NCI-H1436 (cell line): ENCODE data around the gene CDK5R1.
"Not testable (repeated sequence)": the region's sequence is repeated elsewhere in the genome, so short reads cannot be mapped to it uniquely, and the experiment has no call there.

Experiments
- DNase-seq: peaks from one replicate; lab custom pipeline; 2025; lab: John Stamatoyannopoulos, UW

Gene CDK5R1

DNA sequence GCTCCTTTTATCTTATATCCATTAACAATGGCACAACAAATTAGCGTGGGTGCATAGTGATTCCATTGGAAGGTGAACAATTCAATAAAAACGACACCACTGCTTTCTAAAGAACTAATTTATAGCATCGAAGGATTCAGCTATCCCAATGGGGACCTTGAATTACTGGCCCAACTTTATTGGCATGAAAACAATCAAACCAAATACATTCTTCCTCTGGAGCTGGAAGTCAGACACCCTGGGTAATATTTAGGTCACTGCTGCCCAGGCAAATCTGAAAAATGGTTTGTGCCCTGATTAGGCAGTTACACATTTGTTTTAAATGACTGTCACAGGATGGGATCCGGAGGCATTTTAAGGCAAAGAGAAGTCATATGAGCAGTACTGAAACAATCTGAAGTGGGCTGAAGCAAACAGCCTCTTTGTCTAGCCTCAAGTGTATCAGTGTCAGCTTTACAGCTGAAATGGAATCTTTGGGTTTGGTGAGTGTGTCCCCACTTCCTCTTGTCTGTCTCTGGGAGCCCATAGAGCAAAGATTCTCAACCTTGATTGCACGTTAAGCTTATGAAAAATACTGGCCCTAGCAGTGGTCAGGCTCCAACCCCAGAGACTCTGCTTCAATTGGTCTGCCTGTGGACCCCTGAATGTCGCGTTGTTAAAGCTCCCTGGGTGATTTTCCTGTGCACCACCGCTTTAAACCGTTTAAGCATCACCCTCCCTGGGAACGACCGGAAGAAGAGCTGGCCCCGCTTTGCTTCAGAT lies 30.3 kb downstream of the CDK5R1 start:
- DNase-seq: peak; percentile 44

DNA sequence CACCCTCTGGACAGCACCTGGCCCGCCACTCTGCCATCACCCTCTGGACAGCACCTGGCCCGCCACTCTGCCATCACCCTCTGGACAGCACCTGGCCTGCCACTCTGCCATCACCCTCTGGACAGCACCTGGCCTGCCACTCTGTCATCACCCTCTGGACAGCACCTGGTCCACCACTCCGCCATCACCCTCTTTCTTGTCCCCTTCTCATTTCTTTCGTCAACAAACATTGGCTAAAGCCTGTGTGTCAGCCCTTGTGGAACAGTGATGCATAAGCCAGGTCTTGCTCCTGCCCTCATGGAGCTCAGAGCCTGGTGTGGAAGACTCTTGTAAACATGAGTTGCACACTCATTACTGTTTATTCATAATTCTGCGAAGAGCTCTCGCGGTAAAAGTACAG lies 31.2 kb downstream of the CDK5R1 start:
- DNase-seq: no peak

DNA sequence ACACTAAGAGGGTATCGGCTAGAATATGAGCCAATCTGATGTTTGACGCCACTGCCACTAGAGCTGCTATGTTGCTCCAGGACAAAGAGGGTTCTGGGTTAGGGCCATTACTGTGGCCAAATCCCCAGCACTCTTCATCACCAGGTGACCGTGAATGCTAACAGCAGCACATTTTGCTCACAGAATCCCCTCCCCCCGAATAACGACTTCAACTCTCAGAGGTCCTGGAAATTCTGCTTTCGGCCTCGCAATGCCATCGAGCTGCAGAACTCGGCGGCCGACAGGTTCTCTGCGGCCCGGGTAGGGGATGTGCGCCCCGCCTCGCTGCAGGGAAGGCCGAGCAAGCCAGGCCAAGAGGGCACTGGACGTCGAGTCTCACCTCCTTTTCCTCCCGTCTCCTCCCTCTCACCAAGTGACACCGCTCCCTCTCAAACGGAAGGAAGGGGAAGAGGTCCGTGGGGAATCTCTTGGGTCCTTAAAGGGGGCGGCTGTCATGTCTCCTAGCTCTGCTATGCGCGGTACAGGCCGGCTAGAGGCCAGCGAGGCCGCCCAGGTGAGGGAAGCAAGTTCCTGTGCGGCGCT lies 31.9 kb downstream of the CDK5R1 start:
- no peak for DNase-seq

DNA sequence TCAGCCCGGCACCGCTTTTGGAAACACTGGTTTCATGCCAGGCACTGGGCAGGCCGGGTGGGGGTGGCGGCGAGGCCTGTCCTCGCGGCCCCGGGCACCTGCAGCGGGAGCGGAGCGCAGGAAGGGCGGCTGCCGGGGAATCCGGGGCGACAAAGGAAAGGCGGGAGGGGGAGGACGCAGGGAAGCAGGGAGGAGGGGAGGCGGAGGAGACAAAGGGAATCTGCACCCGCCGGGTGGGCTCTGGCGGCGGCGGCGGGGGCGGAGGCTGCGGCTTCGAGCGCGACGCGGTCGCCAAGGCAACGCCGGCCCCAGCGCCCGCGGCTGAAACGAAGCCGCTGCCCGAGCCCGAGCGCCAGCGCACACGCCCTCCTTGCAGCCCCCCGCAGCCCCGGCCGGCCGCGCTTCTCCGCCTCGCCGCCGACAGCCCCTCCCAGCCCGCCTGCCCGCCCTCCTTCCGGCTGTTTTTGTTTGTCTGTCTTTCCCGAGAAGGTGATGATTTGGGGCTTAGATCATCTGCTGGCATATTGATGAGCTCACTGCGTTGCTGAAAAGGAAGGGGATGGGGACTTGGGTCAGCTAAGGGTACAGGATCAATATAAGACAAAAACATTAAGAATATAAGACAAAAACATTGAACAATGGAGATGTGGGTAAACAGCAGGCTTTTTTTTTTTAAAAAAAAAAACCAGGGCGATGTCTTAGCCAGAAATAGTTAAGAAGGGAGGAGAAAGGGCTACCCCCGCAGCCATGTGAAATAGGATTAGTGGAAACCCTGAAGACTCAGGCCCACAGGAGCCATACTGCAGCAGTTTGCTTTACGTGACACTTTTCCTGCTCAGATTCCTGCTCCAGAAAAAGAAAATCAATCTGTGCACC lies 32.7 kb downstream of the CDK5R1 start:
- peak; percentile 91 for DNase-seq

DNA sequence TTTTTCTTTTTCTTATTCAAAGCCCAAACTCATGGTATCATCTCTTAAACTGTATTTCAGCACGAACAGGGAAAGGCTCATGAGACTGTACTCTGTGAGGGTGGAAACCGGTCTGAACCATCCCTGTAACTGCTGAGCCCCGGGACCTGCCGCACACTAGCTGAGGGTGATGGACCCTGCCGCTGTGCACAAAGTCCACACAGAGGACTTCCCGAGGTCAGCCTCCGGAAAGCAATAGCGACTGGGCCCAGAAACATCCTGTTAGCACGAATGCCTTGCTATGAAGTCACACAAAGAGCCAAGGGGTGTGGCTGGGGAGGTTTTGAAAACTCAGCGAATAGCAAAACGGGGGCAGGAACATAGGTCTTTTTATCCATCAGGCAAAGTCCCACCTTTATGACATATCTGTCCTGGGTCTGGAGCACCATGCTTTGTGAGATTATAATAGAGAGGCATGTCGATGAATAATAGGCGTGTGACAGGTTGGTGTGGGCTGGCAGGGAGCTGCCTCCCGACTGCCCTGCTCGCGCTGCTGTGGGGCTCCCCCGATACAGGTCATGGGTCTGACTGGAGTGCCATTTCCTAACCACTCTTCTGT lies 33.4 kb downstream of the CDK5R1 start:
- peak; percentile 75 for DNase-seq

DNA sequence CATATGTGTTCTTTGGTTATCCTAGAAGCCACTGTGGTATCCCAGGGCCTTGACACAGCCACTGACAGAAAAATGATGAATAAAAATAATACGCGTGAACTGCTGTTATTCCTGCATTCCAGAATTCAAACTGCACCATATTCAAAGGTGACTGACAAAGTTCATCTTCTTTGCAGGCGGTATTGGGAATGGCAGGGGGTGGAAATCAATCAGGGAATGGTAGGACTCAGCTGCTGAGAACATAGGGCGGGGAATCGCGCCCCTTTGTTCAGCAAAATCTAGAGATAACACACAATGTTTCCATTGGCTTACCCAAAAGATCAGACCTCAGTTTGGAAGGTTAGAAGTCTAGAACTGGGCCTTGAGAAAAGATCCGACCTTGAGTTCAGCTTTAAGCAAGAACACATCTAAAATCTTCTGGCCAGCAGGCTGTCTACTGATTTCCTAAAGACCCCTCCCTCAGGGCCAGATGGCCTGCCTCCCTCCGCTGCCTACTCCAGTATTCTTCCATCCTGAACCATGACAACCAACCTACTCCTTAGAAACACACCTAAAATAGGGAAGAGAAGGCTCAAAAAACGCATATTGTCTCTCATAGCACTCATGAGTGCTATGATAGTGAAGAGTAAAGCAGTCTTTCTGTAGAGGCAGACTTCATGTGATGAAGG lies 34.1 kb downstream of the CDK5R1 start:
- DNase-seq: no peak

DNA sequence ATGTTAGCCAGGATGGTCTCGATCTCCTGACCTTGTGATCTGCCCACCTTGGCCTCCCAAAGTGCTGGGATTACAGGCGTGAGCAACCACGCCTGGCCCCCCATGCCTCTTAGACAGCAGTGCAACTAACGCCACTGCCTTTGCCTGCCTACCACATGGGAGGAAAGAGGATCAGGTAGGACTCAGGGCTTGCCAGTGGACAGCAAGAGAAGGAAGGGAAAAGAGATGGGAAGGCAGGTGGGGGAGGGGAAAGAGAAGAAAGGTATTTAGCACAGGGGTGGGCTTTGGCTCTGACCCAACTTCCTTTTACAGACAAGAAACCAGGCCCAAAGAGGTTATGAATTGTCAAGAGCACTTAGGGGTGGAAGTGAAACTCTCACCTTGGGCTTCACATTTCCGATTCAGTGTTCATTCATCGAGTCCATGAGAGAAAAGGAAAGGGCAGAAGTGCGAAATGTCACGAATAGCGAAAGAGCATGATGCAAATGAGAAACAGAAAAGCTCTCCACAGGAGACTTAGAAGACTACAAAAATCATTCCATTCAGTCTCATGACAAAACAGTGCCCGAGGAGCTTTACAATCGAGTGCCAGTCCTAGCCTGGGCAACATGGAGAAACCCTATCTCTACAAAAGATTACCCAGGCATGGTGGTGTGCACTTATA lies 36.4 kb downstream of the CDK5R1 start:
- DNase-seq: no peak

DNA sequence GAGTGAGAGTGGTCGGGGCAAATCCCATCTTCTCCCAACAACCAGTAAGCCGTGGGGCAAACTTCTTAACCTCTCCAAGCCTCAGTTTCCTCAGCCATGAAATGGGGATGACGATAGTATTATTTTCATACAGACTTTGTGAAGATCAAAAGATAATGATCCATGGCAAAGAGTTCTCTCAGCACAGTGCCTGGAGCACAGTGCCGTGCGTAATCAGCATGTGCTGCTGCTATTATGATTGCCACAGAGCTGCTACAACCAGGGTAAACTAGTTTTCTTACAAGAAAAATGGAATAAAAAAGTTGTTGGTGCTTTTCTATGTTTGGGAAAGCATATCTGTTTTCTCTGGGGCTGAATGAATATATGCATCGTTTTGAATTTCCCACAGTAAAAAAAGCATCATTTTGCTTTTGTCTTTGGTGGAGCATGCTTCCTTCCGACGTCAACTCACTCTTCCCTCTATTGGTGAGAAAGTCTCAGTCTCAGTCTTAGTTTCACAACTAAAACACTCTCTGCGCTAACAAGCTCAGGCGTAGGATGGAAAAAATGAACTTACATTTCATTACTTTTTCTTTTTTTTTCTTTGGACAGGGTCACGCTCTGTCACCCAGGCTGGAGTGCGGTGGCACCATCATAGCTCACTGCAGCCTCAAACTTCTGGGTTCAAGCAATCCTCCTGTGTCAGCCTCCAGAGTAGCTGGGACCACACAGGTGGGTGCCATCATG lies 37.2 kb downstream of the CDK5R1 start:
- DNase-seq: no peak

DNA sequence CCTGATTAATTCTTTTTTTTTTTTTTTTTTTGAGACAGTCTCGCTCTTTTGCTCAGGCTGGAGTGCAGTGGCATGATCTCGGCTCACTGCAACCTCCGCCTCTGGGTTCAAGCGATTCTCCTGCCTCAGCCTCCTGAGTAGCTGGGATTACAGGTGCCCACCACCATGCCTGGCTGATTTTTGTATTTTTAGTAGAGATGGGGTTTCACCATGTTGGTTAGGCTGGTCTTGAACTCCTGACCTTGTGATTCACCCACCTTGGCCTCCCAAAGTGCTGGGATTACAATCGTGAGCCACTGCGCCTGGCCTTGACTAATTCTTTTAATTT lies 37.7 kb downstream of the CDK5R1 start:
- not testable (repeated sequence) for DNase-seq

DNA sequence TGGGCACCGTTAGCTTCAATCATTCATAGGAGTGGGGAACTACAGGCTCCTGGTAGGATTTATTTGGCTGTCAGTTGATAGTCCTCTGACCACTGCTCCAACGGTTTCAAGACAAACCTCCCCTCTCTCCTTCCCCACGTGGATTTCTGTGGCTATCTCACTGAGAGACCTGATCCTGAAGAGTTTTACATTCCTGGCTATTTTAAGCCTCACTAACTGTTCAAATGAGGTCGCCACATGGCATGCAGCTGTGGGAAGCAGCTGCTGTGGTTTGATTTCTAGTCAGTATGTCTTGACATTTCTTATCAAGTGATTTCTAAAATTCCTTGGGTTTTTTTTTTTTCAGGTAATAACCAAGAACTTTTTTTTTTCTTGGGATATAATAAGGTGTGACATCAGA lies 38.3 kb downstream of the CDK5R1 start:
- DNase-seq: no peak

DNA sequence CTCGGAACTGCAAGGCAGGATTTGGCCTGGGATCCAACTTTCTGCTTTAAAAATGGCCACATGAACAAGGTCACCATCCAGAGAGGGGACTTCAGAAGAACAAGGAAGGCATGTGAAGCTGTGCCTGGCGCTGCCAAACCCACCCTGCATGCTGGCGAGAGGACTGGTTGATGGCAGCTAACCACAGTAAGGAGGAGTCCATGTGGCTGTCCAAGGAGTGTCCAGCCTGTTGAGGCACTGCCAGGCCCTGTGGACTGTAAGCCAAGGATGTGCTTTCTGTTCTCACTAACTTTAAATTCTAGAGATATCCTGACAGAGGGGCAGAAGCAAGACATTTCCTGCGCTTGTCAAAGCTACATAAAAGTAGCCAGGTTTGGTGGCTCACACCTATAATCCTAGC lies 40.4 kb downstream of the CDK5R1 start:
- DNase-seq: no peak

DNA sequence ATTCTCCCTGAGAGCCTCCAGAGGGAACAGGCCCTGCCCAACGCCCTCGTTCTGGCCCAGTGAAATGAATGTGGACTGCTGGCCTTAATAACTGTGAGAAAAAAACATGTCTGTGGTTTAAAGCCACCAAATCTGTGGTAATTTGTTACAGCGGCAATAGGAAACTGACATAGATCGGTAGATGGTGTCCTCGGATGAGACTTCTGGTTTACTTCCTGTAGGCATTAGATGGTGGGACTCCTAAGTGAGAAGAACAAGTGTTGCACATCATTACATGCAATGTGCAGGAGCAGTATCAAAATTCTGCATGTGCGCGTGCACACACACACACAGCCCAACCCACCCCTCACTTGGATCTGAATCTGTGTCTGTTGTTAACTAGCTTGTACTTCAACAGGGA lies 42.0 kb downstream of the CDK5R1 start:
- no peak for DNase-seq

DNA sequence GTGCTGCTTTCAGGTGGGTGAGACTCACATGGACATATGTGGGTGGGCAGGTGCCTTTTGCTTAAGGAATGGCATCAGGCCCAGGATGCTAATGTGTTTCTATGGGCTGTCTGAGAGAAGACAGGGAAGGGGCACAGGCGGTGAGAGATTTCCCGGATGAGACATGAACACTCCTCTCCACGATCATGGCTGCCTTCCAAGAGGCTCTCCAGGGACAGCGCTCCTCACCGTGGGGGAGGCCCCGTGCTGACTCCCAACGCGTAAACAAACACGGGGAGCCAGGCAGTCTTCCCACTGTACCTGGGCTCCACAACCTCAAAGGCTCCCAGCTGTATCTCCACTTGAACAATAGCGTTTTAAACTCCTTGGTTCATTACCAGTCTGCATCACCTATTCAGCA lies 42.8 kb downstream of the CDK5R1 start:
- DNase-seq: peak; percentile 76

DNA sequence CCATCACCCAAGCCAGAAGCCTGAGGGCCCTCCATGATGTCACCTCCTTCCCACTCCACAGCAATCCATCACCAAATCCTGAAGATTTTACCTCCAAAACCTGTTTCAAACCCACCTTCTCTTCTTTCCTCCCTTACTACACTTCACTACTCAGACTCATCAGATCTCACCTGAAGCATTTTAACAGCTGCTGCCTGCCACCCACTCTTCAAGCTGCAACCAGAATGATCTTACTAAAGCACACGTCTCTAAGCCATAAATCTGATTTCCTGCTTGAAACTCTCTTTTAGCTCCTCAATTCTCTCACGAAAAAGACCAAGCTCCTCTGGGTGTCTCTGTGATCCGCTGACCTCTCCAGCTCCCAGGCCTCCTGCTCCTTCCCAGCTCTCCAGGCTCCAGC lies 46.5 kb downstream of the CDK5R1 start:
- no peak for DNase-seq

DNA sequence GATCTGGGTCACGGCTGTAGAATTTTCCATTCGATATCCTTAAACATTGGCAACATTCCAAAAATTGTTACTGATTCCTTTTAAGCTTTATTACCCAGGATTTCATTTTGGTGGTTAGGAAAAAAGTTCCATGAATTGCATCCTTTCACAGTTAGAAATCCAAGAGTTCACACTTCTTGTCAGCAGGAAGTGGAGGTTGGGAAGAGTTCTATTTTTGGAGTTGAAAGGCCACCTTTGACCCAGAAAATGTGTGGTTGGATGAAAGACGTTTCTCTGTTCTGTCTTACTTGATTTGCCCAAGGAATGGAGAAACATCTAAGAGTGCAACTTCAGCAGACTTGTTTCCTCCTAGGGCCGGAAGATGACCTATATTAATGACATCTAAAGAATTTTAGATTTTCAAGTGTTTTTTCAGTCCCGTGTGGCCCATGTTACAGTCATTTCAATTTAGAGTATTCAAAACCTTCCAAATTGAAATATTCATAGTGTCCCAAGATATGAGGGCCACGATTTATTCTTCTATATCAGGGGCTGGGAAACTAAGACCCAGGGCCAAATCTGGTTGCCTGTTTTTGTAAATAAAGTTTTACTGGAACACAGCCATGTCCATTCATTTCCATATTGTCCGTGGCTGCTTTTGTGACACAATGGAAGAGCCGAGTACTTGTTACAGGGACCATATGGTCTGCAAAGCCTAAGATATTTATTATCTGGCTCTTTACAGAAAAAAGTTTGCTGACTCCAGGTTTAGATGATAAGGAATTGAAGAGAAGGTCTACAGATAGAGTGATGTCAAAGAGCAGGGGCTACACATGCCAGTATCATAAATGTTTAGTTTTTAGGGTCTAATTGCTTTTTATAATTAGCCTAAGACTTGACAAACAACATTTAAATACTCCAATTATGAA lies 50.2 kb downstream of the CDK5R1 start:
- DNase-seq: no peak
